Ovary (tissue), 3 donors: ENCODE data around the gene MYL4.

ENCODE experiments used
- POLR2A ChIP-seq: fragments of 450-650 bp; IDR thresholded peaks from one replicate; pipeline ENCODE4 v1.6.1; 2017; ENCODE audit warnings: antibody characterized with exemption, mild to moderate bottlenecking, moderate library complexity
- TF ChIP-seq, protein P1 (sequence below), 3 donors: fragments of 450-650 bp in 2 of 3; fragments of 200-600 bp in 1 of 3; IDR thresholded peaks; one replicate each; pipeline versions ENCODE4 v1.5.1 to v1.8.0; 2016 to 2022; ENCODE audit warnings: antibody characterized with exemption in 3 of 3, mild to moderate bottlenecking in 1 of 3
- donor health status: DM: no; HTN: no; CAD: no.

GRCh38 chr17:47251421-47251940, 42.3 kb downstream of the MYL4 start:
- TF ChIP-seq, protein P1, sequence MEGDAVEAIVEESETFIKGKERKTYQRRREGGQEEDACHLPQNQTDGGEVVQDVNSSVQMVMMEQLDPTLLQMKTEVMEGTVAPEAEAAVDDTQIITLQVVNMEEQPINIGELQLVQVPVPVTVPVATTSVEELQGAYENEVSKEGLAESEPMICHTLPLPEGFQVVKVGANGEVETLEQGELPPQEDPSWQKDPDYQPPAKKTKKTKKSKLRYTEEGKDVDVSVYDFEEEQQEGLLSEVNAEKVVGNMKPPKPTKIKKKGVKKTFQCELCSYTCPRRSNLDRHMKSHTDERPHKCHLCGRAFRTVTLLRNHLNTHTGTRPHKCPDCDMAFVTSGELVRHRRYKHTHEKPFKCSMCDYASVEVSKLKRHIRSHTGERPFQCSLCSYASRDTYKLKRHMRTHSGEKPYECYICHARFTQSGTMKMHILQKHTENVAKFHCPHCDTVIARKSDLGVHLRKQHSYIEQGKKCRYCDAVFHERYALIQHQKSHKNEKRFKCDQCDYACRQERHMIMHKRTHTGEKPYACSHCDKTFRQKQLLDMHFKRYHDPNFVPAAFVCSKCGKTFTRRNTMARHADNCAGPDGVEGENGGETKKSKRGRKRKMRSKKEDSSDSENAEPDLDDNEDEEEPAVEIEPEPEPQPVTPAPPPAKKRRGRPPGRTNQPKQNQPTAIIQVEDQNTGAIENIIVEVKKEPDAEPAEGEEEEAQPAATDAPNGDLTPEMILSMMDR (IDR thresholded peaks at IDR 0.05): no peak
- no peak for TF ChIP-seq POLR2A
